Omental fat pad (tissue), 4 donors: Measurements from ENCODE around the gene HNF1A. TPM values are rescaled to one million over a fixed set of nuclear protein-coding genes. Genes with fewer than 3 reads are reported as not detected.

Source experiments
- ATAC-seq: fragments of 150-250 bp; one replicate; pipeline ENCODE4 v1.9.1; 2016; ENCODE audit warnings: mild to moderate bottlenecking, moderate library complexity; ENCODE audit not compliant: low FRiP score
- DNase-seq: peaks from one replicate; pipeline ENCODE4 v3.0.0-alpha.2; 2019; ENCODE audit warnings: low spot score
- CTCF ChIP-seq, 3 donors: fragments of 450-650 bp; IDR thresholded peaks; one replicate each; pipeline ENCODE4 v1.5.1; 2016 to 2017; ENCODE audit warnings: antibody characterized with exemption in 3 of 3, mild to moderate bottlenecking in 3 of 3, moderate library complexity in 2 of 3
- total RNA-seq, 4 donors: library from RNA; depleted of rRNA; stranded (reverse); fragments of >200 nt; gene quantifications; one replicate each; pipeline ENCODE4 v1.1.0, GENCODE V29; 2016

The HNF1A gene
- total RNA-seq, 4 donors from 2014 or later, result not detected

GRCh38 chr12:120996133-120996746 lies 17.9 kb downstream of the HNF1A start:
- DNase-seq, result no peak
- no peak for ATAC-seq
- TF ChIP-seq CTCF (IDR thresholded peaks at IDR 0.05), result no peak

- ATAC-seq (no peak), DNase-seq (no peak)
- TF ChIP-seq CTCF (IDR thresholded peaks at IDR 0.05), result no peak
Measured at GRCh38 chr12:120997448-120997847, 19.1 kb downstream of the HNF1A start.

GRCh38 chr12:120998435-120998834 lies 20.1 kb downstream of the HNF1A start:
- TF ChIP-seq CTCF (IDR thresholded peaks at IDR 0.05), result no peak
- DNase-seq (no peak), ATAC-seq (no peak)

- DNase-seq, result no peak
- no peak for TF ChIP-seq CTCF (IDR thresholded peaks at IDR 0.05)
- ATAC-seq, result no peak
Measured at GRCh38 chr12:120999191-121000120, 21.1 kb downstream of the HNF1A start.

- no peak for TF ChIP-seq CTCF (IDR thresholded peaks at IDR 0.05)
- ATAC-seq (no peak), DNase-seq (no peak)
Measured at GRCh38 chr12:121000530-121000929, 22.2 kb downstream of the HNF1A start.

GRCh38 chr12:121001060-121001459 lies 22.7 kb downstream of the HNF1A start:
- TF ChIP-seq CTCF (IDR thresholded peaks at IDR 0.05), result no peak
- DNase-seq (no peak), ATAC-seq (no peak)
